Hepatocyte (in vitro differentiated cells): Measurements from ENCODE around the gene LYVE1. TPM values are rescaled to one million over a fixed set of nuclear protein-coding genes. Genes with fewer than 3 reads are reported as not detected.

Source experiments
- DNase-seq: peaks from one replicate; pipeline ENCODE4 v3.0.0-alpha.2; 2016; ENCODE audit warnings: low spot score
- H2AFZ ChIP-seq: fragments of 200-600 bp; sonication (generic); 2 replicates; pipeline ENCODE4 v1.6.0; 2016; ENCODE audit warnings: antibody characterized with exemption, mild to moderate bottlenecking
- H3K27ac ChIP-seq: fragments of 200-600 bp; sonication (generic); 2 replicates; pipeline ENCODE4 v1.5.1; 2016; ENCODE audit warnings: mild to moderate bottlenecking
- H3K27me3 ChIP-seq: fragments of 200-600 bp; sonication (generic); 2 replicates; pipeline ENCODE4 v1.6.1; 2016
- H3K36me3 ChIP-seq: fragments of 200-600 bp; sonication (generic); replicated peaks from 2 replicates; pipeline ENCODE4 v1.5.1; 2016; ENCODE audit warnings: low read depth; ENCODE audit not compliant: insufficient read depth
- H3K4me1 ChIP-seq: fragments of 200-600 bp; sonication (generic); 2 replicates; pipeline ENCODE4 v1.5.1; 2016; ENCODE audit warnings: mild to moderate bottlenecking, moderate library complexity; ENCODE audit not compliant: insufficient read depth
- H3K4me2 ChIP-seq: fragments of 200-600 bp; sonication (generic); 2 replicates; pipeline ENCODE4 v1.6.0; 2016
- H3K4me3 ChIP-seq: fragments of 200-600 bp; sonication (generic); 2 replicates; pipeline ENCODE4 v1.5.1; 2016; ENCODE audit warnings: mild to moderate bottlenecking
- H3K79me2 ChIP-seq: fragments of 200-600 bp; sonication (generic); 2 replicates; pipeline ENCODE4 v1.6.0; 2017; ENCODE audit warnings: mild to moderate bottlenecking
- H3K9me2 ChIP-seq: fragments of 200-600 bp; sonication (generic); replicated peaks from 2 replicates; pipeline ENCODE4 v1.6.0; 2017; ENCODE audit warnings: mild to moderate bottlenecking; ENCODE audit not compliant: insufficient read depth
- H3K9me3 ChIP-seq: fragments of 200-600 bp; sonication (generic); 2 replicates; pipeline ENCODE4 v1.5.1; 2016; ENCODE audit warnings: low read depth, mild to moderate bottlenecking
- H4K20me1 ChIP-seq: fragments of 200-600 bp; sonication (generic); 2 replicates; pipeline ENCODE4 v1.6.0; 2016; ENCODE audit warnings: mild to moderate bottlenecking; ENCODE audit not compliant: insufficient read depth, poor library complexity, severe bottlenecking
- CTCF ChIP-seq: fragments of 200-600 bp; sonication (generic); IDR thresholded peaks from 2 replicates; pipeline ENCODE4 v1.5.1; 2016; ENCODE audit warnings: antibody characterized with exemption, mild to moderate bottlenecking; ENCODE audit not compliant: poor library complexity
- EZH2 ChIP-seq: fragments of 200-600 bp; sonication (generic); IDR thresholded peaks from 2 replicates; pipeline ENCODE4 v1.6.1; 2016; ENCODE audit warnings: antibody characterized with exemption, mild to moderate bottlenecking, borderline replicate concordance
- EZH2phosphoT487 ChIP-seq: fragments of 200-600 bp; sonication (generic); IDR thresholded peaks from one replicate; pipeline ENCODE4 v1.6.1; 2018; ENCODE audit warnings: antibody characterized with exemption, mild to moderate bottlenecking, low read depth, moderate library complexity; ENCODE audit not compliant: unreplicated experiment, severe bottlenecking
- WGBS: methylation state at CpG from one replicate; pipeline ENCODE4 v1.1.6; 2016; ENCODE audit warnings: low lambda C conversion rate; ENCODE audit errors: missing lambda C conversion rate; 5-methylcytosine and 5-hydroxymethylcytosine counted together
- polyA plus RNA-seq: library from polyadenylated mRNA; unstranded; fragments of >200 nt; fragmentation: Nextera tagmentation; extraction: Ambion mirVana; gene quantifications from 2 replicates; pipeline ENCODE4 v1.2.1, GENCODE V29; 2016
- total RNA-seq: library from RNA; depleted of rRNA; stranded (reverse); fragments of >200 nt; gene quantifications from 2 replicates; pipeline ENCODE4 v1.2.3, GENCODE V29; 2014

LYVE1 gene
- total and polyA plus RNA-seq, 2 experiments from 2014 or later, result 2.9 to 9.1 TPM

GRCh38 chr11:10528121-10528520, 40.3 kb downstream of the LYVE1 start:
- no peak for TF ChIP-seq EZH2
- TF ChIP-seq CTCF, result no peak
- no peak for TF ChIP-seq EZH2phosphoT487
- peak overlapping the region; percentile 47 for H3K27ac ChIP-seq
- no peaks in the 10 kb centered on the region for H3K9me3 ChIP-seq
- no peak overlapping the region for H3K4me3 ChIP-seq
- no peaks in the 10 kb centered on the region for H3K79me2 ChIP-seq
- peak overlapping the region; percentile 49 for H3K4me2 ChIP-seq
- no peak overlapping the region for H2AFZ ChIP-seq
- H3K4me1 ChIP-seq, result peaks cover 20% of the 10 kb centered on the region
- no peaks in the 10 kb centered on the region for H3K9me2 ChIP-seq
- no peaks in the 10 kb centered on the region for H3K27me3 ChIP-seq
- H4K20me1 ChIP-seq, result no peaks in the 10 kb centered on the region
- H3K36me3 ChIP-seq, result no peaks in the 10 kb centered on the region
- DNase-seq, result no peak

- no peak for TF ChIP-seq EZH2phosphoT487
- TF ChIP-seq CTCF, result no peak
- no peak for TF ChIP-seq EZH2
- Histone ChIP-seq H2AFZ (no peak overlapping the region), H3K4me2 (no peak overlapping the region), H3K9me3 (no peaks in the 10 kb centered on the region), H3K27ac (peak overlapping the region; percentile 47), H3K9me2 (no peaks in the 10 kb centered on the region), H3K36me3 (no peaks in the 10 kb centered on the region), H3K27me3 (no peaks in the 10 kb centered on the region), H4K20me1 (no peaks in the 10 kb centered on the region), H3K4me3 (no peak overlapping the region), H3K4me1 (peaks cover 20% of the 10 kb centered on the region), H3K79me2 (no peaks in the 10 kb centered on the region)
- WGBS, result 85% methylated on average over 6 of the region's 6 CpGs
- DNase-seq, result no peak
Observed at GRCh38 chr11:10526974-10527918, 41.2 kb downstream of the LYVE1 start.

GRCh38 chr11:10524471-10524870, 44.0 kb downstream of the LYVE1 start:
- no peaks in the 10 kb centered on the region for H4K20me1 ChIP-seq
- no peaks in the 10 kb centered on the region for H3K79me2 ChIP-seq
- no peak overlapping the region for H3K4me2 ChIP-seq
- no peak for DNase-seq
- H3K27me3 ChIP-seq, result no peaks in the 10 kb centered on the region
- H3K4me3 ChIP-seq, result no peak overlapping the region
- WGBS, result 85% methylated on average over 1 of the region's 1 CpG
- H3K36me3 ChIP-seq, result no peaks in the 10 kb centered on the region
- H3K9me2 ChIP-seq, result no peaks in the 10 kb centered on the region
- H2AFZ ChIP-seq, result no peak overlapping the region
- no peak overlapping the region for H3K27ac ChIP-seq
- TF ChIP-seq CTCF (no peak), EZH2 (no peak), EZH2phosphoT487 (no peak)
- H3K9me3 ChIP-seq, result no peaks in the 10 kb centered on the region
- peaks cover 20% of the 10 kb centered on the region for H3K4me1 ChIP-seq
